HepG2 (cell line): Measurements from ENCODE around the gene CTBP1.

Experiments
- ATAD3A ChIP-seq: sonication (generic); formaldehyde crosslinking; IDR thresholded peaks from 2 replicates; pipeline ENCODE4 v1.4.0; 2020; ENCODE audit warnings: missing genetic modification reagents
- CAMTA2 ChIP-seq: sonication (generic); formaldehyde crosslinking; IDR thresholded peaks from 2 replicates; pipeline ENCODE4 v1.4.0; 2020; ENCODE audit warnings: mild to moderate bottlenecking, missing genetic modification reagents, borderline replicate concordance
- EP300 ChIP-seq, 3 experiments: sonication (generic) in 1 of 3; formaldehyde crosslinking in 1 of 3; IDR thresholded peaks; 2 replicates each; pipeline versions ENCODE4 v1.5.1 to v1.6.1; 2011 to 2020; ENCODE audit warnings: low read depth in 2 of 3, low read length in 2 of 3, borderline replicate concordance in 1 of 3, improper control_type of control experiment in 1 of 3, mild to moderate bottlenecking in 1 of 3, missing genetic modification reagents in 1 of 3, moderate library complexity in 1 of 3
- FOXP4 ChIP-seq: sonication (generic); formaldehyde crosslinking; IDR thresholded peaks from 2 replicates; pipeline ENCODE4 v1.4.0; 2020; ENCODE audit warnings: missing genetic modification reagents
- GPBP1L1 ChIP-seq: sonication (generic); formaldehyde crosslinking; IDR thresholded peaks from 2 replicates; pipeline ENCODE4 v1.5.0; 2020; ENCODE audit warnings: mild to moderate bottlenecking, missing genetic modification reagents
- HES4 ChIP-seq: sonication (generic); formaldehyde crosslinking; IDR thresholded peaks from 2 replicates; pipeline ENCODE4 v1.9.0; 2021; ENCODE audit warnings: mild to moderate bottlenecking, missing genetic modification reagents, borderline replicate concordance
- HNF4A ChIP-seq: sonication (generic); formaldehyde crosslinking; IDR thresholded peaks from 2 replicates; pipeline ENCODE4 v1.4.0; 2020; ENCODE audit warnings: missing genetic modification reagents
- POLR2AphosphoS5 ChIP-seq: IDR thresholded peaks from 2 replicates; pipeline ENCODE4 v1.6.1; 2012; ENCODE audit warnings: low read depth, low read length
- REST ChIP-seq, 2 experiments: IDR thresholded peaks; 2 replicates each; pipeline ENCODE4 v1.6.1; 2011 to 2012; ENCODE audit warnings: low read length in 2 of 2, borderline replicate concordance in 1 of 2, low read depth in 1 of 2, mild to moderate bottlenecking in 1 of 2, moderate library complexity in 1 of 2
- USF2 ChIP-seq, 2 experiments: sonication (generic) in 1 of 2; formaldehyde crosslinking in 1 of 2; IDR thresholded peaks; 2 replicates each; pipeline versions ENCODE4 v1.5.1 to v1.6.1; 2011 to 2020; ENCODE audit warnings: borderline replicate concordance in 1 of 2, low read depth in 1 of 2, low read length in 1 of 2, mild to moderate bottlenecking in 1 of 2, missing genetic modification reagents in 1 of 2, moderate library complexity in 1 of 2
- ZFP91 ChIP-seq: sonication (generic); formaldehyde crosslinking; IDR thresholded peaks from 2 replicates; pipeline ENCODE4 v1.9.0; 2022; ENCODE audit warnings: missing genetic modification reagents, mild to moderate bottlenecking, borderline replicate concordance

GRCh38 chr4:1175635-1176229, 73.2 kb downstream of the CTBP1 start:
- no peak for TF ChIP-seq ATAD3A (CRISPR knock-in tag)
- no peak for TF ChIP-seq EP300 (IDR thresholded peaks at IDR 0.05; ENCODE audit: low read depth in 2 of 2, low read length in 2 of 2)
- no peak for TF ChIP-seq EP300 (CRISPR knock-in tag; IDR thresholded peaks at IDR 0.05; ENCODE audit: borderline replicate concordance)
- no peak for TF ChIP-seq ZFP91 (CRISPR knock-in tag)
- no peak for TF ChIP-seq REST (IDR thresholded peaks at IDR 0.05; ENCODE audit: borderline replicate concordance in 1 of 2, low read depth in 1 of 2, low read length in 2 of 2)
- TF ChIP-seq CAMTA2 (CRISPR knock-in tag): no peak
- TF ChIP-seq HNF4A (CRISPR knock-in tag): no peak
- TF ChIP-seq POLR2AphosphoS5: no peak
- TF ChIP-seq GPBP1L1 (CRISPR knock-in tag): no peak
- no peak for TF ChIP-seq HES4 (CRISPR knock-in tag)
- TF ChIP-seq FOXP4: no peak
- no peak for TF ChIP-seq USF2 (IDR thresholded peaks at IDR 0.05; ENCODE audit: low read depth, low read length)
- TF ChIP-seq USF2 (CRISPR knock-in tag; IDR thresholded peaks at IDR 0.05; ENCODE audit: borderline replicate concordance): no peak
